Measurements from ENCODE around the gene ZRSR2. TPM values are rescaled to one million over a fixed set of nuclear protein-coding genes. Genes with fewer than 3 reads are reported as not detected.

ZRSR2 gene
- total RNA-seq, 1 donor from 2014 or later: 14.9 TPM

GRCh38 chrX:15843960-15844359 lies 53.7 kb downstream of the ZRSR2 start:
- Mint-ChIP-seq H3K4me1 (peaks cover 17% of the 10 kb centered on the region), H3K4me3 (no peak overlapping the region), H3K27ac (ENCODE audit: unreplicated experiment) (no peak overlapping the region), H3K9me3 (no peaks in the 10 kb centered on the region), H3K27me3 (ENCODE audit: low read depth) (no peaks in the 10 kb centered on the region), H3K36me3 (ENCODE audit: low read depth) (peaks cover 20% of the 10 kb centered on the region)
- TF ChIP-seq CTCF (conservative IDR thresholded peaks at IDR 0.05): no peak
- DNase-seq (ENCODE audit: low read depth, low spot score): no peak

GRCh38 chrX:15848576-15848975 lies 58.3 kb downstream of the ZRSR2 start:
- Mint-ChIP-seq H3K4me1 (peaks cover 47% of the 10 kb centered on the region), H3K9me3 (no peaks in the 10 kb centered on the region), H3K36me3 (ENCODE audit: low read depth) (peaks cover 15% of the 10 kb centered on the region), H3K27ac (ENCODE audit: unreplicated experiment) (no peak overlapping the region), H3K27me3 (ENCODE audit: low read depth) (no peaks in the 10 kb centered on the region), H3K4me3 (no peak overlapping the region)
- DNase-seq (ENCODE audit: low read depth, low spot score): no peak
- no peak for TF ChIP-seq CTCF (conservative IDR thresholded peaks at IDR 0.05)

- Mint-ChIP-seq H3K27me3 (ENCODE audit: low read depth) (no peaks in the 10 kb centered on the region), H3K36me3 (ENCODE audit: low read depth) (peaks cover 10% of the 10 kb centered on the region), H3K9me3 (no peaks in the 10 kb centered on the region), H3K4me1 (peaks cover 49% of the 10 kb centered on the region), H3K4me3 (peak overlapping the region; percentile 65), H3K27ac (ENCODE audit: unreplicated experiment) (no peak overlapping the region)
- no peak for DNase-seq (ENCODE audit: low read depth, low spot score)
- peak; percentile 48 for TF ChIP-seq CTCF (conservative IDR thresholded peaks at IDR 0.05)
Measured at GRCh38 chrX:15849555-15849954, 59.3 kb downstream of the ZRSR2 start.

GRCh38 chrX:15853586-15854079 lies 63.3 kb downstream of the ZRSR2 start:
- peaks cover 4% of the 10 kb centered on the region for H3K36me3 Mint-ChIP-seq (ENCODE audit: low read depth)
- peaks cover 53% of the 10 kb centered on the region for H3K4me1 Mint-ChIP-seq
- TF ChIP-seq CTCF (conservative IDR thresholded peaks at IDR 0.05): no peak
- no peak for DNase-seq (ENCODE audit: low read depth, low spot score)
- no peaks in the 10 kb centered on the region for H3K9me3 Mint-ChIP-seq
- H3K4me3 Mint-ChIP-seq: peak overlapping the region; percentile 88
- H3K27ac Mint-ChIP-seq (ENCODE audit: unreplicated experiment): peak overlapping the region; percentile 76
- no peaks in the 10 kb centered on the region for H3K27me3 Mint-ChIP-seq (ENCODE audit: low read depth)

GRCh38 chrX:15854080-15854655 lies 63.9 kb downstream of the ZRSR2 start:
- Mint-ChIP-seq H3K36me3 (ENCODE audit: low read depth) (peaks cover 4% of the 10 kb centered on the region), H3K4me3 (peak overlapping the region; percentile 88), H3K27me3 (ENCODE audit: low read depth) (no peaks in the 10 kb centered on the region), H3K27ac (ENCODE audit: unreplicated experiment) (peak overlapping the region; percentile 76), H3K9me3 (no peaks in the 10 kb centered on the region), H3K4me1 (peaks cover 53% of the 10 kb centered on the region)
- DNase-seq (ENCODE audit: low read depth, low spot score): peak; percentile 61
- TF ChIP-seq CTCF (conservative IDR thresholded peaks at IDR 0.05): peak; percentile 53

Measured in neural crest cell (in vitro differentiated cells).